LNCaP clone FGC (cell line): ENCODE results near the gene CADM4.
"Not testable (repeated sequence)": the region's sequence is repeated elsewhere in the genome, so short reads cannot be mapped to it uniquely, and the experiment has no call there.

Experiments used
- DNase-seq: peaks from one replicate; pipeline ENCODE4 v3.0.0-alpha.2; 2011; ENCODE audit warnings: low read depth
- H3K4me3 ChIP-seq: 2 replicates; pipeline ENCODE4 v1.5.1; 2011; ENCODE audit warnings: mild to moderate bottlenecking, low read depth, low read length, control low read depth
- CTCF ChIP-seq: IDR thresholded peaks from 2 replicates; pipeline ENCODE4 v1.5.1; 2012; ENCODE audit warnings: mild to moderate bottlenecking; ENCODE audit not compliant: control insufficient read depth, insufficient read depth; ENCODE audit errors: extremely low read depth

Gene CADM4

DNA sequence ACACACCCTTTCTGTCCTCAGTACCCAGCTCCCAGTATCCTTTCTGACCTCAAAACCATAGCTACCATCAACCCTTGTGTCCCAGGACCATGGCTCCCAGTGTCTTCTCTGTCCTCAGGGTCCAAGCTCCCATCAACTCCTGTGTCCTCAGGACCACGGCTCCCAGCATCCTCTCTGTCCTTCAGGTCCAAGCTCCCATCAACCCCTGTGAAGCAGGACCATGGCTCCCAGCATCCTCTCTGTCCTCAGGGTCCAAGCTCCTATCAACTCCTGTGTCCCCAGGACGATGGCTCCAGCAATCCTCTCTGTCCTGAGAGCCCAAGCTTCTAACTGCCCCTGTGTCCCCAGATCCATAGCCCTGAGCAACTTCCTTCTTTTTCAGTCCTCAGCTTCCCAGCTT lies 1.7 kb upstream of the CADM4 start:
- DNase-seq, result no peak
- no peak overlapping the region for H3K4me3 ChIP-seq
- TF ChIP-seq CTCF, result no peak

GRCh38 chr19:43640424-43640757 lies 741 bp upstream of the CADM4 start:
- no peak for DNase-seq
- no peak for TF ChIP-seq CTCF
- H3K4me3 ChIP-seq, result peak overlapping the region; percentile 47

DNA sequence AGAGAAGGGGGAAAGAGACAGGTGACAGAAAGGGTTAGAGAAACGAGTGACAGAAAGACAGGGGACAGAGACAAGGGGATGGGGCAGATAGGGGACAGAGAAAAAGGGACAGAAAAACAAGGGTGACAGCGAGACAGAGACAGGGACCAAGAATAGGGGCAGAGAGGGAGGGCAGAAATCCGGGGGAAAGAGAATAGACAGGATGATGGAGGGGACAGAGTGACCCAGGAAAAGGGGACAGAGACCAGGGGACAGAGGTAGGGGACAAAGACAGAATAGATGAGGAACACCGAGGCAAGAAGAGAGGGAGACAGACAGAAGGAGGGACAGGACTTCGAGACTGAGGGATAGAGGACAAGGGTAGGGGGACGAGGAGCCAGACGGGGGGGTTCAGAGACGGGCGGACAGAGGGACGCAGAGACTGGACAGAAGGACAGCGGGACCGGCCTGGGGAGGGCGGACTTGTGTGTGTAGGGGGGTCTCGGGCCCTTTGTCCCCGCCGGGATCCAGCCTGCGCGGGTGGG lies 593 bp downstream of the CADM4 start:
- H3K4me3 ChIP-seq, result peak overlapping the region; percentile 49
- TF ChIP-seq CTCF, result no peak
- no peak for DNase-seq

- TF ChIP-seq CTCF, result no peak
- H3K4me3 ChIP-seq, result peak overlapping the region; percentile 49
- no peak for DNase-seq
Measured at GRCh38 chr19:43638214-43638994, 1.2 kb downstream of the CADM4 start.

GRCh38 chr19:43636121-43636683 lies 3.4 kb downstream of the CADM4 start:
- no peak for DNase-seq
- H3K4me3 ChIP-seq, result no peak overlapping the region
- TF ChIP-seq CTCF, result no peak

DNA sequence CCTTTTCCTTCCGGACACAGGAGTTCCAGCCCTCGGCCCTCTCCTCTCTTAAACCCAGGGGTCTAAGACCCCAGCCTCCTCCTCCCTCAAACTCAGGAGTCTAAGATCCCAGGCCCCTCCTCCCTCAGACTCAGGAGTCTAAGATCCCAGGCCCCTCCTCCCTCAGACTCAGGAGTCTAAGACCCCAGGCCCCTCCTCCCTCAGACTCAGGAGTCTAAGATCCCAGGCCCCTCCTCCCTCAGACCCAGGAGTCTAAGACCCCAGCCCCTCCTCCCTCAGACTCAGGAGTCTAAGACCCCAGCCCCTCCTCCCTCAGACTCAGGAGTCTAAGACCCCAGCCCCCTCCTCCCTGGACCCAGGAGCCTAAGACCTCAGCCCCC lies 4.1 kb downstream of the CADM4 start:
- H3K4me3 ChIP-seq, DNase-seq: not testable (repeated sequence)

DNA sequence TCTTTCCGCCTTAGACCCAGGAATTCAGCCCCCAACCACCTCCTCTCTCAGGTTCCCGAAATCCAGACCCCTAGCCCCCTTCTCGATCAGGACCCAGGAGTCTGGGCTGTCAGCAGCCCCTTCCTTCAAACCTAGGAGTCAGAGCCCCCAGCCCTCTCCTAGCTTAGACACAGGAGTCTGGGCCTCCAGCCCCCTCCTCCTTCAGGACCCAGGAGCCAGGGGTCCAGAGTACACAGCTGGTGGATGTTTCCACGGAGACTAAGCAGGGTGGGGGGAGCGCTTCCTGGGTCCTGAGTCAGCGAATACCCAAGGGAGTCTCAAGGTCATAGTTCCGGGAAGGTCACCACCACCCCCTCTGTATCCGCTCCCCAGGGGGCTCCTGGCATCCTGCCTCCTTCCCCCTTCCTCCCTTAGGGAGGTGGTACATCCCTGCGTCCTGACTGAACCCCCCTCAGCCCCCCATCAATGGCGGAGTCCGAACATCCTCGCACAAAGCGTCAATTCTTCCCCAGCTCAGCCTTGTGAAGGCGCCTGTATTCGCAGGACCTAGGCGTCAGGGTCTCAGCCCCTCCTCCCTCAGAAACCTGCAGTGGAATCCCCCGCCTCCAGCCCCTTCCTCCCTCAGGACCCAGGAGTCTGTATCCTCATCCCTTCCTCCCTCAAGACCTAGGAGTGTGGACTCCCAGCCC lies 4.6 kb downstream of the CADM4 start:
- TF ChIP-seq CTCF, result no peak
- DNase-seq, result no peak
- H3K4me3 ChIP-seq, result no peak overlapping the region
